K562 (cell line): ENCODE measurements around the gene BTD. TPM values are rescaled to one million over a fixed set of nuclear protein-coding genes. Genes with fewer than 3 reads are reported as not detected.

Experiments used
- ATAC-seq: fragments of 200-7000 bp; cut with Tn5 transposase; 3 replicates; pipeline ENCODE4 v1.9.1; 2020; ENCODE audit warnings: moderate library complexity
- BruUV-seq: library from RNA; stranded (reverse); fragments of 400-500 nt; replicated peaks from 2 replicates; lab custom pipeline; 2021; lab: Mats Ljungman, UMichigan
- CTCF ChIA-PET: fragments of 300-600 bp; formaldehyde crosslinking; extraction: SDS; loops from one replicate; lab custom pipeline; 2021; ENCODE audit warnings: low intra/inter-chr PET ratio; lab: Yijun Ruan, JAX
- POLR2A ChIA-PET: fragments of 300-600, 350-650 bp; sonication (Branson Sonifier 250); formaldehyde crosslinking; extraction: SDS; loops from one replicate; lab custom pipeline; 2021; ENCODE audit warnings: antibody characterized with exemption, inconsistent platforms; lab: Yijun Ruan, JAX
- DNase-seq, 4 experiments: peaks; one replicate each; pipeline versions ENCODE4 v3.0.0 to v3.0.0-alpha.2; 2011 to 2018; ENCODE audit warnings: low spot score in 3 of 4, mixed read lengths in 3 of 4; ENCODE audit errors: extremely low read depth in 1 of 4
- FAIRE-seq: peaks from 2 replicates; lab custom pipeline; 2011; peaks lifted over from hg19 to GRCh38; lab: Jason Lieb, UNC
- H2AFZ ChIP-seq: 2 replicates; pipeline ENCODE4 v1.6.0; 2011; ENCODE audit warnings: low read depth, low read length, control low read depth, inconsistent platforms
- H3K27ac ChIP-seq: fragments of 200-600 bp; 3 replicates; pipeline ENCODE4 v1.8.0; 2011; ENCODE audit warnings: low read depth, mild to moderate bottlenecking, control low read depth, inconsistent platforms, low read length, moderate library complexity, mixed read lengths; ENCODE audit errors: extremely low read depth
- H3K27me3 ChIP-seq, 2 experiments: fragments of 300-600 bp in 1 of 2; 2 replicates in 1 of 2; 3 replicates in 1 of 2; pipeline versions ENCODE4 v1.6.0 to v1.8.0; 2011; ENCODE audit warnings: inconsistent platforms in 2 of 2, low read length in 2 of 2, mild to moderate bottlenecking in 1 of 2, mixed read lengths in 1 of 2, moderate library complexity in 1 of 2; ENCODE audit not compliant: control insufficient read depth in 2 of 2, insufficient read depth in 2 of 2
- H3K36me3 ChIP-seq: fragments of 300-600 bp; 3 replicates; pipeline ENCODE4 v1.8.0; 2011; ENCODE audit warnings: mild to moderate bottlenecking, low read length, inconsistent platforms; ENCODE audit not compliant: control insufficient read depth, insufficient read depth
- H3K4me1 ChIP-seq, 2 experiments: fragments of 200-600 bp in 1 of 2; replicated peaks in 1 of 2; 2 replicates in 1 of 2; 3 replicates in 1 of 2; pipeline versions ENCODE4 v1.5.1 to v1.8.0; 2011; ENCODE audit warnings: inconsistent platforms in 2 of 2, low read length in 2 of 2, mild to moderate bottlenecking in 1 of 2, mixed read lengths in 1 of 2, moderate library complexity in 1 of 2; ENCODE audit not compliant: control insufficient read depth in 2 of 2, insufficient read depth in 2 of 2
- H3K4me2 ChIP-seq: 2 replicates; pipeline ENCODE4 v1.6.1; 2011; ENCODE audit warnings: low read length, control low read depth, inconsistent platforms, mixed read lengths; ENCODE audit not compliant: insufficient read depth
- H3K4me3 ChIP-seq: fragments of 200-600 bp; sonication (generic), shearing (Covaris generic); 2 replicates; pipeline ENCODE4 v1.5.1; 2016; ENCODE audit warnings: control low read depth, inconsistent platforms
- H3K79me2 ChIP-seq: fragments of 200-600 bp; 3 replicates; pipeline ENCODE4 v1.8.0; 2011; ENCODE audit warnings: low read length, inconsistent platforms; ENCODE audit not compliant: control insufficient read depth, insufficient read depth
- H3K9ac ChIP-seq, 2 experiments: 2 replicates each; pipeline versions ENCODE4 v1.6.0 to v1.6.1; 2011; ENCODE audit warnings: low read depth in 2 of 2, low read length in 2 of 2, control low read depth in 1 of 2, inconsistent platforms in 1 of 2, mild to moderate bottlenecking in 1 of 2, mixed read lengths in 1 of 2; ENCODE audit not compliant: insufficient read depth in 1 of 2
- H3K9me1 ChIP-seq: one replicate; pipeline ENCODE4 v1.6.0; 2011; ENCODE audit warnings: inconsistent platforms, mild to moderate bottlenecking, low read length, moderate library complexity; ENCODE audit not compliant: control insufficient read depth, insufficient read depth
- H3K9me3 ChIP-seq: replicated peaks from 2 replicates; pipeline ENCODE4 v1.5.1; 2011; ENCODE audit warnings: low read depth, low read length, inconsistent platforms; ENCODE audit not compliant: control insufficient read depth, insufficient read depth
- H4K20me1 ChIP-seq: replicated peaks from 2 replicates; pipeline ENCODE4 v1.6.1; 2011; ENCODE audit warnings: low read length, inconsistent platforms, mixed read lengths; ENCODE audit not compliant: control insufficient read depth, insufficient read depth
- CHD4 ChIP-seq: fragments of 200-600 bp; sonication (generic); IDR thresholded peaks from 3 replicates; pipeline ENCODE4 v1.6.1; 2012; ENCODE audit warnings: low read depth, mild to moderate bottlenecking, mixed read lengths, low read length, inconsistent platforms; ENCODE audit not compliant: insufficient read depth, insufficient replicate concordance, poor library complexity, severe bottlenecking
- CREM ChIP-seq: IDR thresholded peaks from 2 replicates; pipeline ENCODE4 v1.6.1; 2014; ENCODE audit warnings: antibody characterized with exemption, low read depth
- ERF ChIP-seq: fragments of 450-650 bp; formaldehyde crosslinking; IDR thresholded peaks from 2 replicates; pipeline ENCODE4 v1.4.0; 2020; ENCODE audit warnings: mild to moderate bottlenecking, mixed read lengths
- ETS2 ChIP-seq: IDR thresholded peaks from 2 replicates; pipeline ENCODE4 v1.6.1; 2016; ENCODE audit warnings: borderline replicate concordance, missing genetic modification characterization, mild to moderate bottlenecking, moderate library complexity, missing compliant biosample characterization; ENCODE audit not compliant: poor library complexity, severe bottlenecking
- JUN ChIP-seq, 2 experiments: sonication (generic) in 1 of 2; formaldehyde crosslinking in 1 of 2; IDR thresholded peaks; 2 replicates each; pipeline versions ENCODE4 v1.6.1 to v1.8.0; 2012 to 2022; ENCODE audit warnings: borderline replicate concordance in 2 of 2, mild to moderate bottlenecking in 2 of 2, improper control_type of control experiment in 1 of 2, low read depth in 1 of 2, low read length in 1 of 2, missing genetic modification reagents in 1 of 2
- KDM1A ChIP-seq, 2 experiments: fragments of 450-650 bp; IDR thresholded peaks; 2 replicates each; pipeline ENCODE4 v1.6.1; 2016; ENCODE audit warnings: mild to moderate bottlenecking in 2 of 2
- PCBP1 ChIP-seq: fragments of 200-400 bp; formaldehyde crosslinking; IDR thresholded peaks from 2 replicates; pipeline ENCODE4 v1.6.1; 2018; ENCODE audit warnings: mild to moderate bottlenecking, low read depth, low read length; ENCODE audit not compliant: poor library complexity, severe bottlenecking
- PML ChIP-seq: IDR thresholded peaks from 2 replicates; pipeline ENCODE4 v1.6.1; 2012; ENCODE audit warnings: low read length, inconsistent platforms
- RBFOX2 ChIP-seq: fragments of 200-400 bp; formaldehyde crosslinking; IDR thresholded peaks from 2 replicates; pipeline ENCODE4 v1.6.1; 2017; ENCODE audit warnings: low read depth, mild to moderate bottlenecking, low read length, moderate library complexity
- RBM14 ChIP-seq: fragments of 200-400 bp; formaldehyde crosslinking; IDR thresholded peaks from 2 replicates; pipeline ENCODE4 v1.6.1; 2018; ENCODE audit warnings: low read depth, mild to moderate bottlenecking, low read length, moderate library complexity, borderline replicate concordance; ENCODE audit not compliant: insufficient read depth
- RBM34 ChIP-seq: fragments of 200-400 bp; formaldehyde crosslinking; IDR thresholded peaks from 2 replicates; pipeline ENCODE4 v1.6.1; 2018; ENCODE audit warnings: low read length, borderline replicate concordance; ENCODE audit not compliant: insufficient read depth
- RHOXF2B ChIP-seq: fragments of 250-450 bp; sonication (Bioruptor Pico); conservative IDR thresholded peaks from 2 replicates; pipeline ENCODE4 v1.5.1; 2021
- SP1 ChIP-seq: sonication (generic); formaldehyde crosslinking; IDR thresholded peaks from 2 replicates; pipeline ENCODE4 v1.8.1; 2022; ENCODE audit warnings: mild to moderate bottlenecking, missing genetic modification reagents
- SREBF2 ChIP-seq: sonication (generic); formaldehyde crosslinking; IDR thresholded peaks from 2 replicates; pipeline ENCODE4 v1.4.0; 2020; ENCODE audit warnings: mild to moderate bottlenecking, missing genetic modification reagents
- TSC22D4 ChIP-seq: fragments of 450-650 bp; IDR thresholded peaks from 2 replicates; pipeline ENCODE4 v1.6.1; 2016; ENCODE audit warnings: missing genetic modification characterization, missing biosample characterization, control low read depth
- YBX1 ChIP-seq: fragments of 450-650 bp; IDR thresholded peaks from 2 replicates; pipeline ENCODE4 v1.7.1; 2016; ENCODE audit warnings: mild to moderate bottlenecking
- ZBTB33 ChIP-seq: sonication (generic); formaldehyde crosslinking; IDR thresholded peaks from 2 replicates; pipeline ENCODE4 v1.8.1; 2023; ENCODE audit warnings: mild to moderate bottlenecking, missing genetic modification reagents
- ZNF197 ChIP-seq: fragments of 200-800 bp; sonication (Bioruptor generic); IDR thresholded peaks from 2 replicates; pipeline ENCODE4 v1.6.1; 2016; ENCODE audit warnings: low read depth, missing genetic modification characterization, missing compliant biosample characterization
- ZNF445 ChIP-seq: fragments of 250-450 bp; sonication (Bioruptor Pico); IDR thresholded peaks from 2 replicates; pipeline ENCODE4 v1.4.0; 2020; ENCODE audit warnings: low read depth, mild to moderate bottlenecking, moderate library complexity
- ZNF778 ChIP-seq: fragments of 450-650 bp; formaldehyde crosslinking; IDR thresholded peaks from 2 replicates; pipeline ENCODE4 v1.4.0; 2020; ENCODE audit warnings: mild to moderate bottlenecking, moderate library complexity
- WGBS: fragments of 100-300 bp; shearing (Covaris generic); methylation state at CpG from one replicate; pipeline ENCODE4 v1.1.6; 2016; ENCODE audit warnings: low coverage, mixed read lengths; ENCODE audit not compliant: insufficient coverage; ENCODE audit errors: missing lambda C conversion rate; 5-methylcytosine and 5-hydroxymethylcytosine counted together
- in situ Hi-C: fragments of 300-500 bp; cut with MboI; formaldehyde crosslinking; loops from 4 replicates; pipeline ENCODE4 v1.15.0; 2018; ENCODE audit warnings: inconsistent platforms, mixed read lengths
- intact Hi-C: fragments of 100-400 bp; cut with micrococcal nuclease; formaldehyde crosslinking; loops from 2 replicates; pipeline ENCODE4 v1.14.2; 2022
- polyA plus RNA-seq, 8 experiments: library from polyadenylated mRNA; depleted of rRNA in 4 of 8; stranded (reverse) in 5 of 8; unstranded in 3 of 8; fragments of >200 nt; fragmentation: Nextera tagmentation in 2 of 8; fragmentation: Illumina TruSeq in 1 of 8; extraction: Ambion mirVana in 2 of 8; extraction: Trizol in 1 of 8; gene quantifications; 2 replicates each; pipeline versions ENCODE4 v1.2.1 to v1.2.3, GENCODE V29; 2011 to 2014; ENCODE audit warnings: inconsistent platforms in 1 of 8, missing spikeins in 1 of 8
- total RNA-seq, 7 experiments: library from RNA; depleted of rRNA in 6 of 7; stranded (reverse); fragments of >200 nt in 6 of 7; fragmentation: Illumina TruSeq in 2 of 7; extraction: Trizol in 2 of 7; gene quantifications; 2 replicates each; pipeline versions ENCODE4 v1.2.1 to v1.2.3, GENCODE V29; 2011 to 2021; ENCODE audit warnings: low replicate concordance in 1 of 7

The BTD gene
- total and polyA plus RNA-seq, 9 of the 15 experiments (the other 6 are each of a cell fraction or from before 2014, with no cell fraction given) = 6.6 to 26.2 (median 10.6) TPM

GRCh38 chr3:15572138-15572537 is 29.4 kb upstream of the BTD start:
- DNase-seq (no peak), ATAC-seq (no peak)
- H3K36me3 ChIP-seq = peaks cover 30% of the 10 kb centered on the region
- no peak overlapping the region for H2AFZ ChIP-seq
- no peaks in the 10 kb centered on the region for H3K9me1 ChIP-seq
- no peaks in the 10 kb centered on the region for H3K9me3 ChIP-seq
- H3K4me1 ChIP-seq = no peaks in the 10 kb centered on the region
- TF ChIP-seq CHD4 (no peak), SREBF2 (CRISPR knock-in tag) (no peak), YBX1 (no peak), ETS2 (tag) (no peak), ZBTB33 (CRISPR knock-in tag) (no peak), JUN (IDR thresholded peaks at IDR 0.05; ENCODE audit: borderline replicate concordance, low read depth, low read length) (no peak), JUN (CRISPR knock-in tag; IDR thresholded peaks at IDR 0.05; ENCODE audit: borderline replicate concordance) (no peak), RBM34 (no peak), RHOXF2B (no peak), SP1 (CRISPR knock-in tag) (no peak), ERF (CRISPR knock-in tag) (no peak), RBFOX2 (no peak), PCBP1 (no peak), PML (no peak), ZNF778 (CRISPR knock-in tag) (no peak), TSC22D4 (tag) (no peak), RBM14 (no peak), ZNF445 (no peak), ZNF197 (CRISPR knock-in tag) (no peak), CREM (no peak), KDM1A (IDR thresholded peaks at IDR 0.05) (no peak)
- TF ChIP-seq, all 486 proteins: peak for 0
- H3K27ac ChIP-seq = no peak overlapping the region
- CTCF ChIA-PET = no interaction called here
- no TSS peak for BruUV-seq
- H3K4me2 ChIP-seq = no peak overlapping the region
- FAIRE-seq = no peak
- H3K79me2 ChIP-seq = no peaks in the 10 kb centered on the region
- no peak overlapping the region for H3K4me3 ChIP-seq
- in situ Hi-C loops = no loop called here
- POLR2A ChIA-PET = interaction anchor here (1.0 kb wide), 1 partner anchor 29 kb away, joined by 3 read pairs; the partner anchor contains the start of genes BTD and HACL1
- no peak overlapping the region for H3K9ac ChIP-seq
- WGBS = 43% methylated on average over 4 of the region's 4 CpGs
- no peaks in the 10 kb centered on the region for H4K20me1 ChIP-seq
- intact Hi-C loops = no loop called here
- H3K27me3 ChIP-seq = no peaks in the 10 kb centered on the region
